ENCODE results near the gene IL17RA.
"Not testable (repeated sequence)": the region's sequence is repeated elsewhere in the genome, so short reads cannot be mapped to it uniquely, and the experiment has no call there.

The IL17RA gene

DNA sequence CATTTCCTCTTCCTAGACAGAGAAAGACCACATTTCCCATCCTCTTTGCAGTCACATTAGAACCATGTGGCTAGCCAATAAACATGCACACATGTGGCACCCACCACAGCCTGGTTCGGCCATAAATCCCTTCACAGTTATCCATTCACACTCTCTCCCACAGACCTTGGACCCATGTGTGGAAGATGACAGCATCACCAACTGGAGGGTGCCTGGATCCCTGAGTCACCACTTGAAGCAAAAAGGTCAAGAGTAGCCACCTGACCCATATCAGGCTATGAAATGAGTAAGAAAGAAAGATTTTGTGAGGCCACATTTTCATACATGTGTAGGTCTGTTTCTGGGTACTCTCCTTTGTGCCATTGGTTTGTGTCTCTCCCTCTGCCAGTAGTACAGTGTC, 45.4 kb downstream of the IL17RA start:
- DNase-seq = no peak

DNA sequence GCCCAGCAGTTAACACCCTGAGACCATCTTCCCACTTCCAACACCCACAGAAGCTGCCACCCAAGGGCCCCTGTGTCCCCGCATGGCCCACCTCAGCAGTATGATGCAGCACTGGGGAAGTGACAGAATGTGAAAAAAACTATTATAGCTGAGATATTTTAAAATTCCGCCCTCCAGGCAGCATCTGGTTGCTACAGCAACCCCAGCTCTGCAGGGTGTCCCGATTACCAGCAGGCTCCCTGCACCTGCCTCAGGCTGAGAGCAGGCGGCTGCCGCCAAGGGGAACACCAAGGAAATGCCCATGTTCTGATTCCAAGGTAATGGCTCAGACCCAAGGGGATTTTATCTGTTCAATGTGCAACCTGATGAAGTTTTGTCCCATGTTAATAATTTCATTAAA, 46.9 kb downstream of the IL17RA start:
- no peak for DNase-seq

DNA sequence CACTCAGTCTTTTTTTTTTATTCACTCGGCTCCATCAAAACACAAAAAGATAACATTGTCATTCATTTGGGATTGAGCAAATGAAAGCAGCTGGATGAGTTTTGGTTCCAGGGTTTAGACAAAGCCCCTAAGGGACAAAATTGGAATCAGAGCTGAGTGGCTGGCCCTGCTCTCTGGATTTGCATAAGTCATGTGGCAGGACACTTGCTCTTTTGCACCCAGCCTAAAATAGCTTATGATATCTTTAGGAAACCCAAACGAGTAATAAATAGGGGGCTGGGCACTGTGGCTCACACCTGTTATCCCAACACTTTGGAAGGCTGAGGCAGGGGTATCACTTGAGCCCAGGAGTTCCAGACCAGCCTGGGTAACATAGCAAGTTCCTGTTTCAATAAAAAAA, 47.3 kb downstream of the IL17RA start:
- no peak for DNase-seq

DNA sequence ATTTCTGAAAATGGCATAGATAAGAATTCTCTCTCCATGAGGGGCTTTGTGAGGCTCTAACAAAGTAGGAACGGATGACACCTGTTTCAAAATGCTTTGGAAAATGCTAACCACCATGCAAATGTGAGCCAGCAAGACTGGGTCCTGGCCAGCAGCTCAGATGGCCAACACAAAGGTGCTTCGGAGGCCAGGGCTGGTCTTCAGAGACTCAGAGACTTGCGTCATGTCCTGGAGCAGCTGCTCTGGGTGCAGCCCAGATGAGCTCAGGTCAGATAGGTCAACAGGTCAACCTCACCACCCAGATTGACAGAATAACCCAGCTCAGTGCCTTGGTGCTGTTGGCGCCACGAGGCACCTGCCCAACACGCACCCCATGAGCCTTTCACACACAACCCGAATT, 48.3 kb downstream of the IL17RA start:
- no peak for DNase-seq

DNA sequence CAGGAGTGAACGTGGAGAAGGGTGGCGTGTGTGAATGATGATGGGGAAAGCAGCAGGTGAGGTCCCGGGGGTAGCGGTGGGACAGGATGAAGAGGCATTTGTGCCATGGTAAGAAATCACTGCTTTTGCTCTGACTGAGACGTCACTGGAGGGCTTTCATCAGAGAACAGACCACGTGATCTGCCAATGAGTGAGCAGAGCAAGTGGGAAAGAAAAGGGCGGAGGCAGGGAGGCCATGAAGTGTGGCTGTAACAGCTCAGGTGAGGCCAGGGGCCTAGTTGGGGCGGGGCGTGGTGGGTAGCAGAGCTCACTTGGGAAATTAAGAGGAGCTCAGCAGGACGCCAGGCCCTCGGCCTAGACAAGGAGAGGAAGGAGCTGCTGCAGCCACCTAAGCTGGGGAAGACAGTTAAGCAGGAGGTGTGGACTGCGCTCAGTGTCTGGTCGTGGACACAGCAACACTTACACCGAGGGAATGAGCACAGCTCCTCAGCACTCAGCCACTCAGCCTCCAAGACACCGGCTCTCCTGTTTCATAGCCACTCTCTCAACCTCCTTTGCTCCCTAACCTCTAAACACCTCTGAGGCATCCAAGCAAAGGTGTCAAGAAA, 50.5 kb downstream of the IL17RA start:
- no peak for DNase-seq

DNA sequence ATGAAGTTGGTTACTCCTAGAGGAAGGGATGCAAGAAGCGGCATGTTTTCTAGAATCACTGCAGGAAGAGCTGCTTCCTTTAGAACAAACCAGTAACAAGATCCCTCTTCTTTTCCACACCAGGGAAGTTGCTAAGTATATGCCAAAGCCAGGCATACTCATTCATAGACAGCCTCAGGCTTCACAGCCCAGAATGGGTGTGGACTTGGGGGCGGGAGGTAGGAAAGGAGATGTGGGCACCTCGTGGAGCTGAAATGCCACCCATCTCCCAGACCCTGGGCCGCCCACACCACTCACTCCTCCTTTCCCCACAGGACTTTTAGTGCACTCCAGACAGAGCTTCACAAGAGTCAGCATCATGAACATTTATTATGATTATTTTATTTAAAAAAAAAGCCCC, 52.4 kb downstream of the IL17RA start:
- no peak for DNase-seq

DNA sequence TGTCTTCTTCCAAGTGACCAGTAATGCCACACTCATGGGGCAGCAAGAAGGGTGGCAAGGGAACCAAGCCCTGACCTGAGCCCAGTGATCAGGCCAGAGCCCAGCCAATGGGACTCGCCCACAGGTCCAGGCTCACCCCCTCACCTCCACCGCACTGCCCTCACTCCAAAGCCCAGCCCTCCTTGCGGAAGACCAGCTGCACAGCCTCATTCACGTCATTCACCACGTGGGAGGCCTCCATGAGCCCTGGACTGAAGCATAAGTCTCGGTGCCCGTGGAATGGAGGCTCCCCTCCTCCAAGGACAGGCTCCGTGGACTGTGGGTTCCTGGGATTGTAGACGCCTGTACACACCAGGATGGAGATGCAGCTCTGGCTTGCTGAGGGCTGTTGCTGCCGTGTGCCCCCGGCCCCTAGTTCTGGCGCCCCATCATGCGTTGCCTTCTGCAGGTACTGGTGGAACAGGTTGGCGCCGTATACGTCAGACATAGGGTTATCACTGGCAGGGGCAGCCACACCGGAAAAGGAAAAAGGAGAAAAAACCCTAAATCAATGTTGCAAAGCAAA, 53.1 kb downstream of the IL17RA start:
- DNase-seq = no peak

DNA sequence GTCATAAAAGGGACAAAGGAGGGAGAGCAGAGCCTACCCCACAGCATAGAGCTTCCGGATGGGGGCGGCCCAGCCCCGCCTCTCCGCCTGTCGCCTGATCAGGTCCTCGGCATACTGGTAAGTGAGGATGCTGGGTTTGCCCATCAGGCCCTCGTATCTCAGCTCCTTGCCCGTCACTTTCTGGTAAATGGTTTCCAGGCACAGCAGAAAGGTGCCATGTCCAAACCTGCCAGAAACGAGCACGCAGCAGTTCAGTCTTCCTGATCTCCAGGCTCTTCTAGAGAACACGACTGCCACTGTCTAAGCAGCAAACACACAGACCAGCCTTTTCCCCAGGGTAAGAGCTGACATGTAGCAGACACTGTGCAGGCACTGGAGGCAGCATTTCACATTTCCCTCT, 53.7 kb downstream of the IL17RA start:
- DNase-seq = no peak

DNA sequence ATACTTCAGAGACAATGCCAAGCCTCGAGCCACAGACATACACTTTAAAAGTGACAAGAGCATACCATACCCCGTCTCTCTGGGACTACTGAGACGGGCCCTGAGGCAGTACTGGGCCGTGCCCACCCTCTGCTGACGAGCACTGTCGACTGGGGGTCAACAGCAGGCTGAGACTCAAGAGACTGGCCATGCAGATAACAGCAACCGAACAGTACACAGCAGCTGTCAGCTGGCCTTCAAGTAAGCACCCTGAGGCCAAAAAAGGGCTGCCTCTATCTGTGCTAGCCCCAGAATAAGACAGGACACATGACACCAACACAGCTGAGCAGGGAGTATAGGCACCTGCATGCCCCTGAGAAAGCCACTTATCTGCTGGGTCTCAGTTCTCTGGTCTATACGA, 55.2 kb downstream of the IL17RA start:
- no peak for DNase-seq

DNA sequence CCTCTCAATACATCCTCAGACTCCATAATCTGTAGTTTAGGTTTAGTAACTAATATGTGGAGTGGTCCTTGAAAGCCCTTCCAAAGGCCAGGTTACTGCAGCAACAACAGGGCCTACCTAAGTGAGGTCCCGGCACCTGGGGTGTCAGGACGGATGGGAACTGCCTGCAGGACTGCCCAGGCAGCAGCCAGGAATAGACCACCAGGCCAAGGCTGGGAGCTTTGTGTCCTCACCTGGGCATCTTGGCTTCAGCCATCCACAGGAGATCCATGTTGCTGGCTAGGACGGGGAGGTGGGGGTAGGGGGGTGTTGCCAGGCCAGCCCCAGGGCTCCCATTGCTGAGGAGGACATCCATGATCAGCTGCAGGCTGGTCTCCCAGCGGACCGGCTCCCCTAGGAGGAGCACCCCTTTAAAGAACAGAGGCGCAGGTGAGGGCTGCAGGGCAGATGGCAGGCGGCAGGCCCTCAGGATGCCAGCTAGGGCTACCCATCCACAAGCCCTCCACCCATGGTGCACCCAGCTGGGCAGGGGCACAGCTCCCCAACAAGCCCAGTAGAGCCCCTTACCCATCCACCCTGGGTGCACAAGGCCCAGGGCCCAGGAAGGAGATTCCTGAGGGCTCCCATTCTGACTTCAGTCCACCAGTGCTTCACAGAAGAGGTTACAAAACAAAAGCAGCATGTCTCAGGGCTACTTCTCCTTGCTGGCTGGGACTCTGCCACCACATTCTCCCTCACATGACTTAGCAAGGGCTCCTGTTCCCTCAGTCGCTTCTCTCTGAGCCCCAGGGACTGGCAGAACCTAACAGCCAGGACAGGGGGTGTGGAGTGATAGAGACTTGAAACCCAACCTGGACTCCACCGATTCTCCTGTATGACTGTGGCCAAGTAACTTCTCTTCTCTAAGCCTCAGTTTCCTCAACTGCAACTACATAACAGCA, 56.3 kb downstream of the IL17RA start:
- no peak for DNase-seq

DNA sequence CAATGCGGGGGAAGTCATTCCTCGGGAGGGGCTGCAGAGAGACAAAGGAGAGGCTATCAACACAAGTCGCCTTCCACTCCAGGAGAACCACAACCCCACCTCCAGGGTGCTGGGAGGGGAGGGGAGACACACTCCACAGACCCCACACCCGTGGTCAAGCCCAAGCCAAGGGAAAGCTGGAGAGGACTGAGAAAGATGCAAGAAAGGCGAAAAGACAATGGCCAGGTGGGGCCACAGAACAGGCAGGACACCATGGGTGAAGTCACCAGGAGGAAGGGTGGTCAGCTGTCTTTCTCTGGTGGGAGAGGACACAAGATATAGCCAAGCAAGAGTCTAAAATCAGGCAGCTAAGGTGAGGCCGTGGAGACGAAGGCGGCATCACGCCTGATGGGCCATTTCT, 58.3 kb downstream of the IL17RA start:
- no peak for DNase-seq

DNA sequence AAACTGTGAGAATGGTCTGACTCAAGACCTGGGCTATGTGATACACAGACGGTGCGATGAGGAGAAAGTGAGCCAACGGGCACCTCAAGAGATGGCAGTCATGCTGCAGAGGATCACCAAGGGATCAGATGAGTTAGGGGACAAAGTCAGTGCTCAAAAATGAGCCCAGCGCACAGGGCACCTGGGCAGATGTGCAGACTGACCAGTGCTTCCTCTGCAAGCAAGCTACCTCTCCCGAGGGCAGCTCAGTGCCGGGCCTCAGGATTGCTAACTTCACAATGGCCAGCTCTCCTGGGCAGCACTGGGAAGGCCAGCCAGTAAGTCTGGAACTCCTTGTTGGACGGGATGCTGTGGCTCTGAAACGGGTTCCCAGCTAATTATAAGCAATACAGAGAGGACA, 59.0 kb downstream of the IL17RA start:
- DNase-seq = no peak

DNA sequence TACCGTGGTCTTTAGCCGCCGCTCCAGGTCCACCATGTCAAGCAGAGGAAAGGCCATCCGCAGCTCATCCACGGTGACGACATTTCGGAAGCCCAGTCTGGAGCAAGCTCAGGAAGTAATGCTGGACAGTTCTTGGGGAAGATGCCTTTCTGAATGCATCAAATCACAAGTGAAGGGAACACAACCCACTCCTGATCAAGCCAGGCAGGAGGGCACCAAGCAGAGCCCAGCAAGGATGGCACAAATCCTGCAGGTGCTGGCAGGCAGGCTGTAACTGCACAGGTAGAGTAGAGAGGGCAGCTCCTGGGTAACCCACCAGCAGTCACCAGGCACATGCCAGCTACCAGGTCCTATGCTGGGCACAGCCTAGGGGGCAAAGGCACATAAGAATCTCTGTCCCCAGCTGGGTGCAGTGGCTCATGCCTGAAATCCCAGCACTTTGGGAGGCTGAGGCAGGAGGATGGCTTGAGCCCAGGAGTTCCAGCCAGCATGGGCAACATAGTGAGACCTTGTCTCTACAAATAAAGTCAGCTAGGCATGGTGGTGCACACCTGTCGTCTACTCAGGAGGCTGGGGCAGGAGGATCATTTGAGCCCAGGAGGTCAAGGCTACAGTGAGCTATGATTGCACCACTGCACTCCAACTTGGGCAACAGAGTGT, 60.4 kb downstream of the IL17RA start:
- DNase-seq = no peak

DNA sequence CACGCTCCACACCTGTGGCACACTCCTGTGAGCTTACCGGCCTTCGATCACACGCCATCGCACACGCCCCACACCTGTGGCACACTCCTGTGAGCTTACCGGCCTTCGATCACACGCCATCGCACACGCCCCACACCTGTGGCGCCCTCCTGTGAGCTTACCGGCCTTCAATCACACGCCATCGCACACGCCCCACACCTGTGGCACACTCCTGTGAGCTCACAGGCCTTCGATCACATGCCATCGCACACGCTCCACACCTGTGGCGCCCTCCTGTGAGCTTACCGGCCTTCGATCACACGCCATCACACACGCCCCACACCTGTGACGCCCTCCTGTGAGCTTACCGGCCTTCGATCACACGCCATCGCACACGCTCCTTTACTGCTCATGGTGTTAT, 62.7 kb downstream of the IL17RA start:
- DNase-seq = not testable (repeated sequence)

DNA sequence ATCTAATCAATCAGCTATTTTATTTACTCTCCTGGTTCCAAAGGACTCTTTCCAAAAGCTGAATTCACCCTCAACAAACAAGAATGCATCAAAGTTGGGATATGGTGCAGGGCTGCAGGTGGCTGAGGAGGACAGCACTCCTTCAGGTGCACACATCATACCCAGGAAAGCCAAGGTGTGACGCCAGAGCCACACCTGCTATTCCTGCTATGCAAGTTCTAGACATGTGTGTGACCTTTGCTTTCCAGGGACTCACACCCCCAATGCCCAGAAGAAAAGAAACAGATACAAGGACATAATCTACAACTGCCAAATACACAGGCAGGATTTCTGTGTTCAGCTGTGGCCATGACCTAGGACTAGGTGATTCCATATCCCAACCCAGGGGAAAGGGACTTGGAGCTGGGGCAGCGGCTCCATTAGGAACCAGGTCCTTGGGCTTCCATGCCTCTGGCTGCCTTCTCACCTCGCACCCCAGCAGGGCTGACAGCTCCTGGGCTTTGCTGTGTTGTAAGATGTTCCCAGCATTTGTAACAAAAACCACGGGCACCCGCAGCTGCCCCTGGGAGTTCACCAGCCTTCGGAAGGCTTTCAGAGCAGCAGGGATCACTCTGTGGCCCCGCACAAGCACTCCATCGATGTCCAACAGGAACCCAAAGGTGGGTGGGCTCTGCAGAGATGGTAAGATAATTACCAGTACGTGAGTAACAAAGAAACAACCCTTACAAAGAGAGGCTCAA, 64.4 kb downstream of the IL17RA start:
- no peak for DNase-seq

DNA sequence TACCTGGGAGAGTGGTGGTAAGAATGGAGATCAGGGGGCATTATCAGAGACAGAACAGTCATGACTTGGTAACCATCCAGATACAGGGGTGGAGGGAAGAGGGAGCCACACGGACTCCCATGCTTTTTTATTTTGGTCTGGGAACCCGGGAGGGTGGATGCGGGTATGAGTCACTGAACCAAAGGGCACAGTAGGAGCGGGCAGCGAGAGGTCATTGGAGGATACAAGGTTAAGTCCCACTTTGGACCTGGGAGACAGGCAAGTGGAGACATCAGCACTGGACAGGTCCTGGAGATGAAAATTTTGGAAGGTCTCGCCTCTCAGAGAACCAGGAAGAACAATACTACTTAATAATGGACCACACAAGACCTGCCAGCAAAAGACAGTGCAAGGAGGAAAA, 67.5 kb downstream of the IL17RA start:
- DNase-seq = no peak

DNA sequence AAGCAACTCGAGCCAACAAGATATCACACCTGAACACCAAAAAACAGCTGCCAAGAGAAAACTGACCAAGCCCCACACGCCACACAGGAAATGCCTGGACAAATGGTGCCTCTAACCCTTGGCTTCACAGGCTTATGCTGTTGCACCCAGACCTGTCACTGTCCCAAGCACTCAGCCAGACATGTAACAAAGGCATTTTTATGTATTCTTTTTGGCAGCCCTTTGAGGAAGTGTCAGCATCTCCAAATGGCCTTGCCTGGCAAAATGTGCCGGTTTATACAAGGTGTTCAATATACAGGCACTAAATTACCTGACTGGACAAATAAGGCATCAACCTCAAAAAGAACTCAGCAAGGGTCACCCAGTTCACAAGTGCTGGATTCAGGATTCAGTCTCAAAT, 68.2 kb downstream of the IL17RA start:
- no peak for DNase-seq

DNA sequence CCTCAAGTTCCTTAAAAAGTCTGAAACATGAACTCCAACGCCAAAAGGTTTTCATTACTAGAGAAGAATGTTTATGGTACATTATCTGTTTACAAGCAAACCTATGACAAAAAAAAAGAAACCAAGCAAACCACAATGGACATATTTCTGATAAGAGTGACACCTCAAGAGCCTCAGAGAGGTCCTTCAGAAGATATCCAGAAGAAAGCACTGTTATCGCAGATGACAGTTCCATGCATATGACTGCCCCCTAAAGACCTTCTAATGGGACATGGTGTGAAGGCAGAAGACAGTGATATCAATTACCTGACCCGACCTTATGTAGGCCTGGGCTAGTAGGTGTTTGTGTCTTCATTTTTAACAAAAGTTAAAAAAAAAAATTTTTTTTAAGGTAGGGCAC, 71.1 kb downstream of the IL17RA start:
- no peak for DNase-seq

DNA sequence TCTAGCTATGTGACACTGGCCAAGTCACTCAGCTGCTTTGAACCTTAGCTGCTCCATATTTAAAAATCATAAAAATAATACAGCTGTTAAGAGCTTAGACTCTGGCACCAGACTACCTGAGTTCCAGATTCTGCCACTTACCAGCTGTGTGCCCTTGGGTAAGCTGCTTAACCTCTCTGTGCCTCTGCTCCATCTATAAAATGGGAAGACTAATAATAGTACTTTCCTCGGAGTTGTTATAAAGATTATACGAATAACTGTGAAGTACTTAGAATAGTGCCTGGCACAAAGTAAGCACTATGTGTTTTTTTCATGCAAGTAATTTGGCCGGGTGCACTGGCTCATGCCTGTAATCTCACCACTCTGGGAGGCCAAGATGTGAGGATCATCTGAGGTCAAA, 72.9 kb downstream of the IL17RA start:
- DNase-seq = no peak

DNA sequence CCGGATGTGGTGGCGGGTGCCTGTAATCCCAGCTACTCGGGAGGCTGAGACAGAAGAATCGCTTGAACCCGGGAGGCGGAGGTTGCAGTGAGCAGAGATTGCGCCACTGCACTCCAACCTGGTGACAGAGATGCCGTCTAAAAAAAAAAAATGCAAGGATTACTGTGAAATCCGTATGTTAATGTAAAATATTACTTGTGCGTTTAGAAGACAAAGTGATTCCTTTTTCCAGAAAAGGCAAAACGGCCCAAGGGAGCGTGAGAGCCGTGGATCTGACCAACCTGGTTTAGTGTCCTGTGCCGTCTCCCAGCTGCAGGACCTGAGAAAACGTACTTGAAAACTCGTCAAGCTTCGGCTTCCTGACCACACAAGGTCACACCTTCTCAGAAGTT, 73.4 kb downstream of the IL17RA start:
- DNase-seq = no peak

DNA sequence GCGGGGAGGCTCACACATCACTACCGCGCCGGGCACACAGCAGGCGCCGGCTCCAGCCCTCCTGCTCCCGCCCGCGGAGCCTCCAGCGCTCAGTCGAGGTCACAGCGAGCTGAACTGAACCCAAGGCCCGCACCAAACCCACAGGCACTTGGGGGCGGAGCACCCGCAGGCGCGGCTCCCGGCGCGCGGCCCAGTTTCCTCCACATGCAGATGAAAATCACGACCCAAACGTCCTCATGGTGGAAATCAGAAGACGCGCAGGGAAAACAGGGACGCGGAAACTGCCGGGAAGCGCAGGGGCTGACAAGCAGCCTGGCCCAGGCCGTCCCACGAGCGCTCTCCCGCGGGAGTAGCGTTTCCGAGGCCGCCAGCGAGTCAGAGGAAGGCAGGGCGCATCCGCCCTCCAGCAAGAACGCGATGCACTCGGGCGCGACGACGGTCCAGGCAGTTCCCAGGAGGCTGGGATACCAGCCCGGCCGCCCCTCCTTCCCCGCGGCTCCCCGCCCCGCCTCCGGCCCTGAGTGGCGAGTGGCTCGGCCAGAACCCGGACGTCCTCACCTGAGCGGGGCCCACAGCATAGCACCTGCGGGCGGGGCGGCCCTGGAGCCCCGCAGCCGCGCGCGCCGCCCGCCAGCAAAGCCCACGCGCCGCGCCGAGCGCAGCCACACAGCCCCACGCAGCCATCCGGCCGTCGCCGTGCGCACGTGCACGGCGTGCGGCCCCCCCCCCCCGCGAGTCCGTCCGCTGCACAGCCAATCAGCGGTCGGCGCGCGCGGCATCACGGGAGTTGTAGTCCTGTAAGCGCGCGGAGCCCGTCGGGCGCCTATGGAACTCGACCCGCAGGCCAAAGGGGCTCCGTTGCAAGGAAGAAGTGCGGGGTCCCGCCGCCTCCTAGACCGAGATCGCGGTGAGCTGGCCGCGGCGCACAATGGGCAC, 74.0 kb downstream of the IL17RA start, which contains the start of gene HDHD5:
HDHD5 (minus strand) TSS at position 710 of the 936 bp plus-strand sequence; CDS start at position 684, 26 bp downstream.
- DNase-seq = peak; percentile 91

DNA sequence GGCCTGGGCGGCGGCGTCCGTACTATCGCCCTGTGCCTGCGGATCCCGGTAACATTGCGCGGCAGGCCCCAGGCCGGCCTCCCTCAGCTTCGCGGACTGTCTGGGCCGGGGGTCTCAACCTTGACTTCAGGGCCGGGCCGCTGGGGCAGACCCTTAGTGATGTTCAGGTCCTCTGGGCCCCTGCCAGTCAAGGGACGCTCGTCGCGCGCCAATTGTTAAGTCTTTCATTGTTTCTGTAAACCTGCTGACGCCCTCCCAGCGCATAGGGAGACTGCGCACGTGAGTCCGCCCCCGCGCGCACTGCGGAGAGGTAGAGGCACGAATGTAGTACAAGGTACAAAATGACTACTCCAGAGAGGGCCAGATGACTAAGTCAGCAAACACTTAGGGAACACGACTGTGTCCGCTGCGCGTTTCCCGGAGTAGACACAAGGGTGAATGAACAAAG, 74.7 kb downstream of the IL17RA start:
- peak; percentile 80 for DNase-seq
